Loucy (cell line): ENCODE measurements around the gene GPER1.

ENCODE experiments used
- CTCF ChIP-seq: fragments of 200-600 bp; sonication (generic); conservative IDR thresholded peaks from 2 replicates; pipeline ENCODE4 v1.5.1; 2014; ENCODE audit warnings: mild to moderate bottlenecking, antibody characterized with exemption, low read length
- EZH2phosphoT487 ChIP-seq: fragments of 200-600 bp; IDR thresholded peaks from 2 replicates; pipeline ENCODE4 v1.6.1; 2018; ENCODE audit warnings: antibody characterized with exemption, mild to moderate bottlenecking, moderate library complexity, borderline replicate concordance

- TF ChIP-seq CTCF: no peak
- TF ChIP-seq EZH2phosphoT487: no peak
Measured at GRCh38 chr7:1060315-1061072, 27.4 kb upstream of the GPER1 start.
